CD4-positive, alpha-beta T cell treated with Interleukin-15 for 4 hours (primary cell): ENCODE measurements around the gene ITGB5.
"Not testable (repeated sequence)": the region's sequence is repeated elsewhere in the genome, so short reads cannot be mapped to it uniquely, and the experiment has no call there.

Source experiments
- DNase-seq: peaks from one replicate; pipeline ENCODE4 v3.0.0-alpha.2; 2020; ENCODE audit warnings: low spot score

ITGB5 gene

DNA sequence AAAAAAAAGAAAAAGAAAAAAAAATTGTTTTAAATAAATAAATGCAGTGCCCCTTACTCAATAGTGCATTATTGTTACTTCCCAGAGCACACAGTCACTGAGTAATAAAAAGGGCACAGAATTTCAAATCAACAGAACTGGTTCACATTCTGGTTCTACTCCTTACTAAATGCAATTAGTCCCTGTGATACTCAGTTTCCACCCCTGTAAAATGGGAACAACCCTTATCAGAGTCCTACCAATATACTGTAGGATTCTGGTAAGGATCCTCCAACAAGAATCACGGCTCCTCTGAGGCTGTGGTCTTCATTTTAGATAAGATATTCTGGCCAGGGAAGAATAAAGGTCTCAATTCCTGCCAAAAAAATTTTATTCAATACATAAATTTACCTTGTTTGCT, 50.7 kb downstream of the ITGB5 start:
- no peak for DNase-seq

DNA sequence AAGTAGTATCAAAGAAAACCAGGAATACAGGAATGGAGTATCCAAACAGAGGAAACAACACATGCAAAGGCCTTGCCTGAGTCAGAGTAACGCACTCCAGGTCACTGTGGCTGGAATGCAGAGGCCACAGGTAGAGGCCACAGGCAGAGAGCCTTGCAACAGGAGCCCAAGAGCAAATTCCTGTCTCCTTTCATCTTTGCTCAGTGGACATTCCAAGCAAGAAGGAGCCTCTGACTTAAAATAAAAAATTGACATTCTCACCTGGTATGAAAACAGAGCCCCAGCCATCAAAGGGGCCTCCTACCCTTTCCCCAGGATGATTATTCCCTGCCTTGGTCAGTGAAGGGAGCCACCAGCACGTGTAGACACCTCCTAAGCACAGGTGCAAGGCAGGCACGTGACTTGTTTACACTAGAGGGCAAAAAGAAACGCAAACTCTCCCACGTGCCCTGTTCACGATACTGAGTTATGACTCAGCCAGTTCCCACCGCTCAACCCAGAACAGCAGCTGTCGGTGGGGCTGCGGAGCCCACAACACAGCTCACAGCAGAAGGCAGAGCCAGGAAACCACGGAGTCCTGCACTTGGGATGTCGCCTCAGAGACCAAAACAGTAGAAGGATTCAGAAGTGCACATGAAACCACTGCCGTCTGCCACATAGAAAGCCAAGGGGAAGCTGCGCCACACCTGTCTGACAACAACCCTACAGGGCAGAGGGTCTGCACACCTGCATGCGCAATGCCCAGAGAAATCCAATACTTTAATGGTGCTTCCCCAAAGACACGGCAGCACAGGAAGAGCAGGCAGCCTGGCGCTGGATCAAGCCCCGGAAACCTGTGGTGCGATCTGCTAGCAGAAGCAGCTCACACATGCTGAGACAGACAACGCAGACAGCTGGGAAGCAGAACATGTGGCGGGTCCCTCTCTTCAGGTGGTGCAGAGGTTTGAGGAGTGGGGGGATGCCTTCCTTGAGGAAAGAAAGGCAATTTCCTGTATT, 52.1 kb downstream of the ITGB5 start:
- peak; percentile 51 for DNase-seq

DNA sequence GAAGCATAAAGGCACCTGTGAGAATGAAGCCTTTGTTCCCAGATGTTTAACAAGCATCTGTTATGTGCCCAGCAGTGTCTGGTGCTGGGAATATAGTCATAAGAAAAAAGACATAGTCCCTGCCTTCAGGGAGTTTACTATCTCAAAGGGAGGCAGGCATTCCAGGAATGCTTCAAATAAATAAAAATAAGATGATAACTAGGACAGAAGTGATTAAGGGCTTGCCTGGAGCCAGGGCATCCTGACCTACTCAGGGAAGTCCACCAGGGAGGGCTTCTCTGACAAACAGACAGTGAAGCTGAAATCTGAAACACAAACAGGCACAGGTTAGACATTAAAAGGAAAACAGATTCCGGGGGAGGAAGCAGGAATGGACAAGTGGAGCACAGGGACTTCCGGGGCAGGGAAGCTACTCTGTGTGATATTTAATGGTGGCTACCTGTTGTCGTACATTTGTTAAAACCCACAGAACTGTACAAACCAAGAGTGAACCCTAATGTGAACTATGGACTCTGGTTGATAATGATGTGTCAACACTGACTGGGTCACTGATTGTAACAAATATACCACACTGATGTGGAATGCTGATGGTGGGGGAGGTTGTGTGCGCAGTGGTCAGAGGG, 53.3 kb downstream of the ITGB5 start:
- DNase-seq = no peak

DNA sequence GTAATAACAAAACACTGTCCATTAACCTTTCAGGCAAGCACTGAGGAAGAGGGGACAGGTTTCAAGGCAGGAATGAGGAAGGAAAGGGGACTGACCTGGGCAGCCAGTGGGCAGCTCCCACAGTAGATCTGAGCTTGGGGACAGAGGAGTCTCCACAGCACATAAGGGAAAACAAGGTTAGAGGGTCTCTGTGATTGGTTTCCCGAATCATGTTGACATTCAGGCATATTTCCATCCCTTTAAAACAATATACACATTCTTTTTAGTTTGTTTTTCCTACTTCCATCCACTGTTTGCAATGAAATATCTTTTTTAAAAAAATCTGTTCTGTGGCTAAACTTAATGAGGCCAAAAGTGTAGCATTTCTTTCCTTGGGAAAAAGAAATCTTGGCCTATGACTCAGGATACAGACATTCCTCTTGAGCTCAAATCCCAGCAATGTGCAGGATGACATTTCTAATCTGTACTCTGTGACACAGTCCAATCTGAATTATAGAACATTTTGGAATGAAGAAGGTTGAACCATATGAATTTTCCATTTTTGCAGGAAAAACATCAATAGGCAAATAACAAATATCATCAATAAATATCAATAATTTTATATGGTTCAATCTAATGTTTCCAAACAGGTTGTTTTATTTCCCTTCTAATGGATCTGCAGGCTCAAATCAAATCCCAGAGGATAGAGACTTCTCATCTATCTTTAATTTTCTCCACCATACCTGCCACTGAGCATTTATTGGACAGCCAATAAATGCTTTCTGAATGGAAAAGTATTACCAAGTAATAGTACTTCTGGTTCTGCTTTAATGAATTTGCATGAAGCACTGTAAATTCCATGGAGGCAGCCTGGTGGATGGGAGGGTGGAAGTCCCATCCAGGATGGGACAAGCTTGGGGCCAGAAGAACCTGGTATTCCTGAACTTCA, 54.1 kb downstream of the ITGB5 start:
- no peak for DNase-seq

DNA sequence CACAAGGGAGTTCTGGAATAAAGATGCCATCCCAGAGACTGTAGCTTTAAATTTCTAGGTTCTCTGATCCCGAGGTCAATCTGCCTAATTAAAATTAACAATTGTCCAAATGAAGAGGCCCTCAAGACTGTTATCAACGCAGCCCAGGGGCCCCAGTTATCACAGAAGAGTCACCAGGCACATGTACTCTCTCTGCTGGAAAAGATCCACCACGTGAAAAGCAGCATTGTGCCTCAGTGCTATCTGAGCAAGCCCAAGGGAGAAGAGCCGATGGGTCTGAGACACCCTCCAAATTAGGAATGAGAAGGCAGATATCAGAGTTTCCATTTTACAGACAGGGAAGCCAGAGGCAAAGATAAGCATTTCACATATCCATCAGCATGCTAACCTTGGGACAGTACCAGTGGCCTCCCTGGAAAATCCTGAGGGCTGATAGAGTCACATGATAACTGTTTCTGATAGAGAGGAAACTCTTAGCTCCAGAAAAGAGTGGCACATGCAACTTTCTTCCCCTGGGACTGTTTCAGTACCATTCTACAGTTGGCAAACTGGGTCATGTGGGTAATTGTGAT, 55.5 kb downstream of the ITGB5 start:
- no peak for DNase-seq

DNA sequence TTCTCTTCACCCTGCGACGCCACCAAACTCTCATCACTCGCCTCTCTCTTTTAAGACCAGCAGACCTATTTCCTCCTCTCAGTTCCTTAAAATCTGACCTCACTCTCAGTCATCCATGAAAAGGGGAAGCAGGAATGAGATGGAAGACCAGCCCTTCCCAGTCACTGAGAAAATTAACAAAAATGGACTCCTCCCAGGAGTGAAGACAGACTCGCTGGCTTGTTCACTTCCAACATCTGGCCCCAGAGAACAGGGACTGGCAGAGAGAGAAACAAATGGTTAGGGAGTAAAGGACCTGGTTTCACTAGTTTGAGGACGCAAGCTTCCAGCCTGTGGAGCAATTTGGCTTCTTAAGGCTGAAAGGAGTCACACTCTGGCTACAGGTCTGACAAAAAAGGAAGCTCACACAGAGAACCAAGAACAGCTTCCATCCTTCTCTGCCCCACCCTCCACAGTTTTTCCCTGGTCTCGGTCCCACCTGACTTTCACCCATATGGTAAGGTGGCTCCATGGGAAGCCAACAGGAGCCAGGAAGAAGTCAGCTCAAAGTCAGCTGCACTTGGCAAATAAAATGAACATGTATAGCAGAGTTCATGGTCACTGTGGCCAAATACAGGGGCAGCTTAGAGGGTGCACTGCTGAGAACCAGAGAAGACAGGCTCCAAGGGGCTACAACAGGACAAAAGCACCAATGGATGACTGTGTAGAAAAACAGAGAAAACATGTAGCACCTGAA, 57.2 kb downstream of the ITGB5 start:
- DNase-seq = no peak

DNA sequence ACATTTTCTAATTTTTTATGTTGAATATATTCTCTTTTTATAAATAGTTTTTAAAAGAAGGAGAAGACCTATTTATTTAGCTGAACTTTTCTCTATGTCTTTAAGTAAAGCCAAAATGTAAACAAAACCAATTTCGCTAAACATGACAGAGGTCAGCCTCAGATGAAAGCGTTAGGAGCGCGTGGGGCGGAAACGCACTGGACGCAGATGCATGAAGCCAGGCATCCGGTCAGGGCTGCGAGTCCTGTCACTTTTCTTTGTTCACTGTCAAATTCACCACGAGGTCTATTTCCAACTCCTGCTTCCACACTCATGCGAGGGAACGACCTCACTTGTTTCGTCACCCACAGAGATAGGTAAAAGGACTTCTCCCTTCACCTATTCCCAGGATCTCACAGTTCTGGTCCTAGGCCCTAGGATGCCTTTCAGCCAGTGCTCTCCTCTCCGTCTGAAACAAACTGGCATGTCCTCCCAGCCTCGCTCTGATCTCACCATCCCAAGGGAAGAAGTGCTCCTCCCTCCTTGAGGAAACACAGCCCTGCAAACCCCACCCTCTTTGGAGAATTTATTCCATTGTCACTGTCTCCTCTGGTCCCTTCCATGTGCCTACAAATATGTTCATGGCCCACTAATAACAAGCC, 57.9 kb downstream of the ITGB5 start:
- DNase-seq = no peak

DNA sequence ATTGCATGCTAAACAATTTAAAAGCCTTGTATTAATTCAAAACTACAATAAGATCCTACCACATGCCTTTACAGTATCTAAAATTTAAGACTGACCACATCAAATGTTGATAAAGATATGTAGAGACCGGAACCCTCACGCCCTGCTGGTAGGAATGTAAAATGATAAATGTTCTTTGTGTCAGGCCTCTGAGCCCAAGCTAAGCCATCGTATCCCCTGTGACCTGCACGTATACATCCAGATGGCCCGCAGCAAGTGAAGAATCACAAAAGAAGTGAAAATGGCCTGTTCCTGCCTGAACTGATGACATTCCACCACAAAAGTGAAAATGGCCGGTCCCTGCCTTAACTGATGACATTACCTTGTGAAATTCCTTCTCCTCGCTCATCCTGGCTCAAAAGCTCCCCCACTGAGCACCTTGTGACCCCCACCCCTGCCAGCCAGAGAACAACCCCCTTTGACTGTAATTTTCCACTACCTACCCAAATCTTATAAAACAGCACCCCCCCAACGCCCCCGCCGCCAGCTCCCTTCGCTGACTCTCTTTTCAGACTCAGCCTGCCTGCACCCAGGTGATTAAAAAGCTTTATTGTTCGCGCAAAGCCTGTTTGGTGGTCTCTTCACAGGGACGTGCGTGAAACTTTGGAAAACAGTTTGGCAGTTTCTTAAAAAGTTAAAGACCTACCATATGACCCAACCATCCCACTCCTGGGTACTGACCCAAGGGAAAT, 59.5 kb downstream of the ITGB5 start:
- not testable (repeated sequence) for DNase-seq

DNA sequence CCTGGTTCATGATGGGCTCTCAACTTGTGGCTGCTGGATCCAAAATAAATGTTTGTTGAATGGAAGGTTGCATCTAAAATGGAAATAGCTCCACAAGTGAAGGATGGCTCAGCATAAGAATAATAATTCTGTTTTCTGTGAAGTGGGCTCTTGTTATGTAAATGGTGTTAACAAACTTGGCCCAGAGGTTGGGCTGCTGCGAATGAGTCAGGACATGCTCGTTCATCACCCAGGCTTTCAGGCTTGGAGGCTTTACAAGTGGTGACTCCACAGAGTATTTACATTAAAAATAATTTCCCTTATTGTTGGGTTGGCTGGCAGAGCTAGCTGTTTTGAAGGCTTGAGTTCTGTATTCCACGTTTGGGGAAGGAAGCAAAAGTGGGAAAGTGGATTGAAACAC, 60.5 kb downstream of the ITGB5 start:
- no peak for DNase-seq

DNA sequence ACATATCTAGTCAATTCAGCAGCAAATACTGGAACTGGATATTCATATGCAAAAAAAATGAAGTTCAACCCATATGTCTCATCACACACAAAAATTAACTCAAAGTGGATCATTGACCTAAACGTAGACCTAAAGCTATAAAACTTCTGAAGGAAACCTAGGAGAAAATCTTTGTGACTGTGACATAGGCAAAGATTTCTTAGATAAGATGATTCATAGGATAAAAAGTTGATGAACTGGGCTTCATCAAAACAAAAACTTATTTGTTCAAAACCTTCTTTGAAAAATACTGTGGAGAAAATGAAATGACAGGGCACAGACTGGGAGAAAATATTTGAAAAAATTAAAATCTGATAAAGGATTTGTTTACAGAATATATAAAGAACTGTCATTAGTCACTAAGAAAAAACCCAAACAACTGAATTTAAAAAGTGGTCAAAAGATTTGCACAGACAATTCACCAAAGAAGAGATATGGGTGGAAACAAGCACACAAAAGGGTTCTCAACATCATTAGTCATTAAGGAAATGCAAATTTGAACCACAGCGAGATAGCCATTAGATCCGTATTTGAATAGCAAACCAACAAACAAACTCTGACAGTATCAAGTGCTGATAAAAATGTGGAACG, 62.8 kb downstream of the ITGB5 start:
- no peak for DNase-seq

DNA sequence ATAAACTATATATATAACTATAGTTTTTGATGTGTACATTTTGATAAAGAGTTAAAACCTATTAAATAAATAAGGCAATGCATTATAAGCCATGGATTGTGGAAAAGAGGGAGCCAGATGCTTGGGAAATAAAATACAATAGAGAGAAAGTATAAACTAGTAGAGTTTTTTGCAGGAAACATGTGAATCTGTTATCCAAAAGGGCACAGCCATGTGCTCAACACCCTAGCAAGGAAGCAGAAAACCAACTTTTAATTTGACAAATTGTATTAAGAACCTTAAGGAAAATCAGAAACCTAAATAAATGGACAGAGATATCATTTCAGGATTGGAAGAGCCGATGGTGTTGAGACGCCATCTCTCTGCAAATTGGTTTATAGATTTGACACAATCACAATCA, 63.5 kb downstream of the ITGB5 start:
- no peak for DNase-seq

DNA sequence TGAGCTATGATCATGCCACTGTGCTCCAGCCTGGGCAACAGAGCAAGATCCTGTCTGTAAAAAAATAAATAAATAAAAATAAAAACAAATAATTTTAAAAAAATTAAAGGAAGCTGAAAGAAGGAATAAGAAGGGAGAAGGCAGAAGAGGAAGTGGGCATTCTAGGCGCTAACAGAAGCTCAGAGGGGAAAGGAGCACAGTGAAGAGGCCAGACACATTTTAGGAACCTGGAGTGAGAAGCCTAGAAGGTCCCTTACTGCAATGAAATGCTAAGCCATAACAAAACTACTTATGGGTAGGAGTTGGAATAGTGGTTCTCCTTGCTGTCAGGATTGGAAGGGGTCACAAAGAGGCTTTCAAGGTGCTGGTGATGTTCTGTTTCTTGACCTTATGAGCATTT, 64.0 kb downstream of the ITGB5 start:
- DNase-seq = no peak

DNA sequence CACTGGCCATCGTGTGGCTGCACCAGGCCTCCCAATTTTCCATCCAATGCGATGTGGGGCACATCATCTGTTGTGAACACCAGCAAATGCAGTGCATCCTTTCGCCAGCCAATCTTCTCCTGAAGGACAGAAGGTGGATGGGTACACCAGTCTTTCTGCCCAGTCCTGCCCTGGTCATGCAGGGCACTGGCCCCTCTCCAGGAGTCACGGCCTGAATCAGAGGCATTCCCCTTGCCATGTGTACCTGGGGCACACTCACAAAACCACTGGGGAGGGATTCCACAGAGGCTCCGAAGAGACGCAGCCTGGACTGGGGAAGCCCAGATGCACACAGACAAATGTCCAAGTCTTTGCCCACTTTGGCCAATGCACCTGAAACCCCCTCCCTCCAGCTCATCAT, 65.8 kb downstream of the ITGB5 start:
- DNase-seq = no peak

DNA sequence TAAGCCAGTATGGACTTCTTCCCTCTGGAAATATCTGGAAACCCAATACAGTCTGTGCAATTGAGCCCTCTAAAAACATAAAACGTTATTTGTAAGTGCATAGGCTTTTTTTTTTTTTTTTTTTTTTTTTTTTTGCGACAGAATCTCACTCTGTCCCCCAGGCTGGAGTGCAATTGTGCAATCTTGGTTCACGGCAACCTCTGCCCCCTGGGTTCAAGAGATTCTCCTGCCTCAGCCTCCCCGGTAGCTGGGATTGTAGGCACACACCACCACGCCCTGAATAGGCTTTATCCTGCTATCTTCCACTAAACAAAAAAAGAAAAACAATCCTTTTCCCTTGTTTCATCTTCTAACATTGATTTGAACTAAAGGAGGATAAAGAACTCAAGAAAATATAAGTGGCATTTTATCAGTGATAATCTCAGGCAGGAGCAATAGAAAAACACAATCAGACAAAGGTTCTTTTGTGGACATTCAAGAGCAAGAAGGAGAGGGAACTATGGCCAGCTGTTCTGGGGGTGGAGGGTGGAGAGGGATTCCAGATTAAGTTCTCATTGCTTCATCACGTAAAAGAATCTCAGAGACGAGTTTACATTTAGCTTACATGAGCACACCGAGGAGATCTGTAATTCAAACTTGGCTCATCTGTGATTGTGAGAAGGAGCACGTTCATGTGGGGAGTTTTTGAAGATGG, 68.6 kb downstream of the ITGB5 start:
- DNase-seq = no peak

DNA sequence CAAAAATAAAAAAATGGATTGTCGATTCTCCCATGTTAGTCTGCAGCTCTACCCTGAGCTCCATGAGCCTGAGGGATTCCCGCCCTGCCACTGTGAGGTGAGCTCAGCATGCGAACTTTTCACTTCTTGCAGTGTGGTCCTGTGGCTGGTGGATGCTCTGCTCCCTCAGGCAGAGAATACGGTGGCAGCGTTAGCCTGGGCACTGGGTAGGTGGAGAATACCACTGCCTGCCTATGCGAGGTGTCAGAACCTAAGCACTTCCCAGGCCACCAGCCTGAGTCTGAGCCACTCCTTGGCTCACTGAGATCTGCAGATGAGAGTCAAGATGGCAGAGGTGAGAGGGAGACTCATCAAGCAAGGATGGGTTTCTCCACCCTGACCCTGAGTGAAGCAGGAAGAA, 70.1 kb downstream of the ITGB5 start:
- no peak for DNase-seq

DNA sequence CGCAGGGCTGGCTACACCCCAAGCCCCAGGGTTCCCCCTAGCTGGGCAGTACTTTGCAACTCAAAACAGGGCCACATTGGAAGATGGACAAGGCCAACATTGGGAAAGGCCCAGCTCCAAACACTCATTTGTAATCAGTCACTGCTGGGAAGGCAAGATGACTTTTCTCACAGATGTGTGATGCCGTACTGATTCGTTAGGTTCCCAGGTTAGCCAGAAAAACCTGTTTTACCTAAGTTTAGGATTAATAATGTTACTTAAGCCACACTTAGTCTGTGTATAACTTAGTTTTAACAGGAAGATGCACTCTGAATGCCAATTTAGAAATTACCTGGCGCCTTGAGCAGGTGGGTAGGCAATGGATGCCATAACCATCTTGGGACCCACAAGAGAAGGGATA, 71.0 kb downstream of the ITGB5 start:
- no peak for DNase-seq

DNA sequence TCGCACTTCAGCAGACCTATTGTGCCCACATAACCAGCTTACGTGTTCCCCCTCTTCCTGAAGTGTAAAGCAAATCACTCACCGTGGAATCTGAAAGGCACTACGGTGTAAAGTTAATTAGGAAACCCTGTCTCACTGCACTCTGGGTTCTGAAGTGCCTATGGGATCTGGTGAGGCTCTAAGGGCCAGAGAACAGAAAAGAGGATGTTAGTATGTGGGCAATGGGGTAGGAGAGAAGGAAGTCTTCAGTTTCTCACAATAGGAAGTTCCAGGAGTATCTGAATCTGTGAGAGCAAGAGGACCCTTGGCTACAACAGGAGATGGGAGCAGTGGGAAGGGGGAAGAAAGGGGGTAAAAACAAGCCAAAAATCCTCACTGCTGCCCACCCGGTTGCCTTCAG, 71.4 kb downstream of the ITGB5 start:
- no peak for DNase-seq

DNA sequence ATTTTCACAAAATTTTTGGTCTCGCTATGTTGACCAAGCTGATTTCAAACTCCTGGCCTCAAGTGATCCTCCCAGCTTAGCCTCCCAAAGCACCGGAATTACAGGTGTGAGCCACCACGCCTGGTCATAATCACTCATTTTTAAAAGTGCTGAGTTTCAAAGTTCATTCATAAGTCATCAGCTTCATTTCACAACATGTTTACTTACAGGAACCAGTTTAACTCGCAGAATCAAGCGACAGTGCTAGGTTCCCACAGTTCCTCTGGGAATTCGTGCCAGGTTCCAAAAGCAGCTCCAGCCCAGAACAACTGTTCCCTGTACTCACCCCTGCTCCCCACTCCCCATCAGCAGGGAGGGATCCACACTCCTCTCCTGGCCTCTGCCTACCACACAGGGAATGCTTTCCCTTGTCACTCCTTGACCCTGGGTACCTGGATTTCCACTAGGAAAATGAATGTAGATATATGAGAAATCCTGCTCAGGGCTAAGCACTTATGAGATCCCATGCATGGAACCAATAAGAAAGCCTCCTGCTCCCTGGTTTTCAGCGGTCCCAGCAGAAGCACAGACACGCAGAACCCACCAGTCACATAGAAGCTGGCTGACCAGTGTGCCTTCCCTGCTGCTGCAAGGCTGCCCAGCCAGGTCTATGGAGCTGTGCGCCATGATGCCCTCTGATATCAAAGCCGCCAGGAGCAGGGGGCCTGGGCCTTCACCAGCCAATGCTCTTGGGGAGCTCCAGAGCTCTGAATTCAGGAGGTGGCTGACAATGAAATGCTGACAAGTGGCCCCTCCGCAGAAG, 72.3 kb downstream of the ITGB5 start:
- no peak for DNase-seq
